Activated T-helper 2 cell treated with anti-CD3 and anti-CD28 coated beads, Interferon-gamma antibody, Interleukin-2, Interleukin-4, amounts not matched to agents 10 μg/mL and 5 μg/mL and 100 μg/mL, durations not matched to agents 14 hours and 24 hours and 36 hours (primary cell): ENCODE results near the gene PRR12. TPM values are rescaled to one million over a fixed set of nuclear protein-coding genes. Genes with fewer than 3 reads are reported as not detected.

Experiments used
- DNase-seq: peaks from one replicate; pipeline ENCODE4 v3.0.0; 2021; ENCODE audit warnings: low spot score
- H3K27ac Mint-ChIP-seq: one replicate; pipeline ENCODE4 v1.8.0; 2021; ENCODE audit warnings: mixed read lengths
- H3K27me3 Mint-ChIP-seq: one replicate; pipeline ENCODE4 v1.8.0; 2021; ENCODE audit warnings: low read depth, mixed read lengths
- H3K36me3 Mint-ChIP-seq: one replicate; pipeline ENCODE4 v1.8.0; 2021; ENCODE audit warnings: low read depth, mixed read lengths
- H3K4me1 Mint-ChIP-seq: one replicate; pipeline ENCODE4 v1.8.0; 2021; ENCODE audit warnings: low read depth, mixed read lengths
- H3K4me3 Mint-ChIP-seq: one replicate; pipeline ENCODE4 v1.8.0; 2021; ENCODE audit warnings: low read depth, mild to moderate bottlenecking, moderate library complexity, mixed read lengths
- H3K9me3 Mint-ChIP-seq: one replicate; pipeline ENCODE4 v1.8.0; 2021; ENCODE audit warnings: mixed read lengths
- intact Hi-C: fragments of 100-400 bp; cut with micrococcal nuclease; formaldehyde crosslinking; loops from one replicate; pipeline ENCODE4 v1.15.1; 2023
- total RNA-seq: library from RNA; stranded (reverse); gene quantifications from 2 replicates; pipeline ENCODE4 v1.2.3, GENCODE V29; 2022

The PRR12 gene
- total RNA-seq, 1 donor from 2014 or later, result 34.6 TPM

DNA sequence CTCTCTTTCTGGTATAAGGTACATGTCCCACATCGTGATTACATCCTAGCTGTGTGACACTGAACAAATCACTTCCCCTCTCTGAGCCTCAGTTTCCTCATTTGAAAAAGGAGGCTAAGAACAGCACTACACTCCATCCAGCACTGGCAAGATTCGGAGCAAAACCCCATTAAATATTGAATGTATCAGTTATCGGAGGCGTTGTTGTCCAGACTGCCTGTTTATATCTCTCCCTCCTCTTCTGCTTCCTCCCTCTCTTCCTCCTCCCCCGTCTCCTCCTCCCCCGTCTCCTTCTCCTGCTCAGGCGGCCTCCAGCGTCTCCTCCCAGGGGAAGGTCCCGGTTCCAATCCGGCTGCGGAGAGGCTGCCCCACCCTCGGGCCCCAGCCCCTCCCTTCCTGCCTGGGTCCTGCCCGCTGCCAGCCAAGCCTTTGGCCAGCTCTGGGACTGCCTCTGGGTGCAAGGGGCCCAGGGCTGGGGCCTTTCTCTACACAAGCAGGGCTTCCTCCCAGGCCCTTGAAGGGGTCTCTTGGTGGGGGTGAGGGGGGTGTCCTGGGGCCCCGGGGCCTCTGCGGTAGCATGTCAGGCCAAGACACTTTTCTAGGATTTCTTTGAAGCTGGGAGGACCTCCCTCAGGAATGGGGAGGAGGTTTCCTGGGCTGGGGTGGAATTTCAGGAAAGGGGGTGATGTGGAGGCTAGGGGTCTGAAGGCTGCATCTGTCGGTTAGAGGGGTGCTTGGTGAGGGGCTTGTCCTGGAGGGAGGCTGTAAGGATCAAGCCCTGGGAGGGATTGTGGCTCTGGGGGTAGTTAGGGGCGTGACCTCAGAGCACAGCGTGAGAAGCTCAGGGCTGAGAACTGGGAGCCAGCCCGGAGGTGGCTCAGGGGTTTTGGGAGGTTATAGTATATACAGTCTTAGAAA is 47.1 kb downstream of the PRR12 start:
- Mint-ChIP-seq H3K36me3 (no peaks in the 10 kb centered on the region), H3K27me3 (peaks cover 1% of the 10 kb centered on the region), H3K9me3 (no peaks in the 10 kb centered on the region), H3K27ac (no peak overlapping the region), H3K4me1 (peaks cover 33% of the 10 kb centered on the region), H3K4me3 (peak overlapping the region; percentile 64)
- intact Hi-C loops, result no loop called here
- no peak for DNase-seq

DNA sequence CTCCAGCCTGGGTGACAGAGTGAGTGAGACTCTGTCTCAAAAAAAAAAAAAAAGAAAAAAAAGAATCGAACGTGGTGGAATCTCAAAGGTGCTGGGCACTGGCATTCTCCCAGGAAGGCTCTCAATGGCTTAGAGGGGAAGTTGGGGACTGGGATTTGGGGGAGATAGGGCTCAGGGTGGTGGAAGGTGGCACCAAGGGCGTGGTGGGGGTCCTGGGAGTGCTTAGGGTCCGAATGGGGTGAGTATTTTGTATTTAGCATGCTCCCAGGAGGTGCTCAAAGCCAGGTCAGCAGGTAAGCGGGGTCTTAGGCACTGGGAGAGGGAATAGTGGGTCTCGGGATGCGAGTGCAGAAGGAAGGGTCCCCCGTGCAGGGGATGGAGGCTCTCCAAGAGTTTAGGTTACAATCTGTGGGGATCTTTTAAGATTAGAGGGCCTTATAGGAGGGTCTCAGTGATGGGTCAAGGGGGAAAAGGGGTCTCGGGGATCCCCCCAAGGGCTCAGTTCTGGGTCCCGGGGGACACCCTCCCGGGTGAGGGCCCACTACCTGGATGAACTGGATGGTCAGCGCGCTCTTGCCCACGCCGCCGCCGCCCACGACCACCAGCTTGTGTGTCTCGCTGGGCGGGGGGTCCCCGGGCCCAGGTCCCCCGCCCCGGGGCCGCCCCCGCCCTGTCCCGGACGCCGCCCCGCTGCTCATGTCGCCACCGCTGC is 48.6 kb downstream of the PRR12 start:
- Mint-ChIP-seq H3K27me3 (peaks cover 1% of the 10 kb centered on the region), H3K4me3 (peak overlapping the region; percentile 91), H3K9me3 (no peaks in the 10 kb centered on the region), H3K4me1 (peaks cover 47% of the 10 kb centered on the region), H3K27ac (peak overlapping the region; percentile 28), H3K36me3 (peaks cover 11% of the 10 kb centered on the region)
- no peak for DNase-seq
- intact Hi-C loops, result loop anchor here (1.0 to 2.0 kb wide), 4 partner anchors 46 to 289 kb away; partner anchors contain the start of genes ATF5 and NUP62

DNA sequence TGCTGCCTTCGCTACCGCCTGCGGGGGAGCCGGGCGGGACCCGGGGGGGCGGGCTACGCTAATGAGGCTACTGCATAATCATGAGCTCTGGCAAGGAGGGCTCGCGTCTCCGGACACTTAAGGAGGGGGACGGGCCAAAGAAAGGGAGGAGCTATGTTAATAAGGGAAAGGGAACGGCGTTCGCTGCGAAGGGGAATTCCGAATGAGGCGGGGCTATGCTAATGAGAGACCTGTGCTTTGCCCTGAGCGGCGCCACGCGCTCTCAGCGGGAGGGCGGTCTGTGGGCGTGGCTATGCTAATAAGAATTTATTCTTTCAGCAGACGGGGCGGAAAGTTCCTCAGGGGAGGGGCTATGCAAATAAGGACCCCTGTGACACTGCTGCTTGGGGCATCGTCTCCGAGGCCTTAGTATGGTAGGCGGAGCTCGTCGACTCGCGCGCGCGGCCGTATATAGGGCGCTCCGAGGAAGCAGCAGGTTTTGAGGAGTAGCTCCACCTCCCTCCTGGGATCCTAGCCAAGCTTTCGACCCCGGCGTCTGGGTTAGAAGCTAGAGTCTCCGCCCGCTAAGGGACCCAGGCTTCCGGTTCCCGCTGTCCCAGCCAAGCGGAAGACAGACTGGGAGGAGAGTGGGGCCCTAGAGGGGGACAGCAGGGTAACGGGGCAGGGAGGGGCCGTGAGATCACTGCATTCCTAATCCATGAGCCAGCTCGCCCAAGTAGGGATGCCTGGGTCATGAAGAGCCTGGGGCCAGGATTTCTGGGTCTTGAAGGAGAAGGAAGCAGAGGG is 49.3 kb downstream of the PRR12 start, which contains the start of gene RRAS:
TSS of gene RRAS (minus strand) at position 31 of the 786 bp plus-strand sequence. CDS start 45 bp downstream, outside the sequence.
- H3K27ac Mint-ChIP-seq, result peak within 1 kb of the TSS; percentile 97
- no peaks in the 10 kb centered on the region for H3K9me3 Mint-ChIP-seq
- H3K36me3 Mint-ChIP-seq, result peaks cover 12% of the 10 kb centered on the region
- H3K4me1 Mint-ChIP-seq, result peaks cover 47% of the 10 kb centered on the region
- DNase-seq, result peak; percentile 100
- intact Hi-C loops, result loop anchor here (1.0 to 2.0 kb wide), 4 partner anchors 47 to 288 kb away; partner anchors contain the start of genes ATF5 and NUP62
- H3K4me3 Mint-ChIP-seq, result peak within 1 kb of the TSS; percentile 91
- peaks cover 1% of the 10 kb centered on the region for H3K27me3 Mint-ChIP-seq

DNA sequence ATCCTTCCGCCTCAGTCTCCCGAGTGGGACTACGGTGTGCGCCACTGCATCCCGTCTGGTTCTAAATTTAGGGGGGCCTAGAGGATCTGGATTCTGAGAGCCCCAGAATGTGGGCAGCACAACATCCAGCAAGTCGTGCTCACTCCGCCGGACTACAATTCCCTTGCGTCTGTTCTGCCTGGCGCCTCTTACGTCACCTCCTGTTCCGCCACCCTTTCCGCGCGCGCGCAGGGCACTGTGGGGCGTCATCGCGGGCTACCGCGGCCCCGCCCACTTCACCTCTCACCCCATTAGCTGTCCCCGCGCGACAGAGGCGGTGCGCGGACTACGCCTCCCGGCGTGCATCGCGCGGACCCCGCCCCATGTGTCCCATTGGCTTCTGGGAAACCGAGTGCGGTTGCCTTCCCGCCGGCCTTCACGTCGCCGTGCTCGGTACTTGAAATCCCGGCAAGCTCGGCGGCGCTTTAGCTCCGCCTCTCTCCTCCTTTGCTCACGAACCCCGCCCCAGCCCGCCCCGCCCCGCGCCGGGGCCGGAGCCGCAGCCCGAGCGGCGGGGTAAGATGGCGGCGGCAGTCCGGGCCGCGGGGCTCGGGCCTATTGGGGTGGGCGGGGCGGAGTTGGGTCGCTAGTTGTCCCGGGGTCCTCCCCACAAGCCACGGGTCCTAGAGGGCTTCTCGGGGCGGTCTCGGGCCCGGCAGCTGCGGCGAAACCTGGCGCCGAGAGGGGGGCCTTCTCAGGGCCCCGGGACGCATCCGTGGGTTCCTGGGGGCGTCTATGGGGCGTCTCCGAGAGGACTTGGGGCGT is 50.9 kb downstream of the PRR12 start, which contains the start of gene SCAF1:
TSS of gene SCAF1 (plus strand) at position 522 of the 804 bp plus-strand sequence. CDS start 2,818 bp downstream, outside the sequence.
- Mint-ChIP-seq H3K27me3 (peaks cover 1% of the 10 kb centered on the region), H3K27ac (peak within 1 kb of the TSS; percentile 97), H3K9me3 (no peaks in the 10 kb centered on the region), H3K4me3 (peak within 1 kb of the TSS; percentile 91), H3K36me3 (peaks cover 28% of the 10 kb centered on the region), H3K4me1 (peaks cover 47% of the 10 kb centered on the region)
- DNase-seq, result peak; percentile 100
- intact Hi-C loops, result loop anchor here (1.0 to 2.0 kb wide), 4 partner anchors 22 to 383 kb away; partner anchors contain the start of genes ATF5, NUP62 and VRK3

- peak overlapping the region; percentile 91 for H3K4me3 Mint-ChIP-seq
- H3K27me3 Mint-ChIP-seq, result peaks cover 1% of the 10 kb centered on the region
- H3K27ac Mint-ChIP-seq, result peak overlapping the region; percentile 92
- DNase-seq, result no peak
- no peaks in the 10 kb centered on the region for H3K9me3 Mint-ChIP-seq
- intact Hi-C loops, result loop anchor here (1.0 kb wide), 1 partner anchor 22 kb away; no protein-coding TSS in a partner anchor
- peaks cover 47% of the 10 kb centered on the region for H3K4me1 Mint-ChIP-seq
- H3K36me3 Mint-ChIP-seq, result peaks cover 35% of the 10 kb centered on the region
Observed at GRCh38 chr19:49642492-49643035, 51.6 kb downstream of the PRR12 start.

- H3K4me1 Mint-ChIP-seq, result peaks cover 42% of the 10 kb centered on the region
- H3K36me3 Mint-ChIP-seq, result peaks cover 35% of the 10 kb centered on the region
- DNase-seq, result no peak
- peak overlapping the region; percentile 85 for H3K27ac Mint-ChIP-seq
- H3K4me3 Mint-ChIP-seq, result peak overlapping the region; percentile 91
- H3K27me3 Mint-ChIP-seq, result no peaks in the 10 kb centered on the region
- intact Hi-C loops, result no loop called here
- no peaks in the 10 kb centered on the region for H3K9me3 Mint-ChIP-seq
Observed at GRCh38 chr19:49643466-49643865, 52.5 kb downstream of the PRR12 start.

DNA sequence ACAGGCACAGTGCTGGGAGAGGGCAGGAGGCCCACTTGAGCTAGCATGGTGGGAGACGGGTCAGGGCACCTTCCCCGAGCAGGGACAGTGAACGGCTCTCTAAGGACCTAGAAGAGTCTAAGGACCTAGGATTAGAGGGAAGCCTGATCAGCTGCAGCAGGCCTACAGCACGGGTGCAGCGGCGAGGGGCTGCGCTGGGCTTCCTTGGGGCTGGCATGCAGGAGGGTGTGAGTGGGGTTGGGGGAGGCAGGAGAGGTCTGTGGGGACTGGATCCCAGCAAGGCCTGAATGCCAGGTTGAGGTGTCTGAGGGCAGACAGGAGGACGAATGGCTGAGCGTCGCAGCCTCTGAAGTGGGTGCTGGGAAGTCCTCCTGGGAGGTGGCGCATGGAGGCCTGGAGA is 54.6 kb downstream of the PRR12 start:
- H3K4me1 Mint-ChIP-seq, result peaks cover 29% of the 10 kb centered on the region
- no peak overlapping the region for H3K27ac Mint-ChIP-seq
- peaks cover 44% of the 10 kb centered on the region for H3K36me3 Mint-ChIP-seq
- H3K4me3 Mint-ChIP-seq, result no peak overlapping the region
- no peaks in the 10 kb centered on the region for H3K27me3 Mint-ChIP-seq
- no peak for DNase-seq
- intact Hi-C loops, result no loop called here
- H3K9me3 Mint-ChIP-seq, result no peaks in the 10 kb centered on the region

DNA sequence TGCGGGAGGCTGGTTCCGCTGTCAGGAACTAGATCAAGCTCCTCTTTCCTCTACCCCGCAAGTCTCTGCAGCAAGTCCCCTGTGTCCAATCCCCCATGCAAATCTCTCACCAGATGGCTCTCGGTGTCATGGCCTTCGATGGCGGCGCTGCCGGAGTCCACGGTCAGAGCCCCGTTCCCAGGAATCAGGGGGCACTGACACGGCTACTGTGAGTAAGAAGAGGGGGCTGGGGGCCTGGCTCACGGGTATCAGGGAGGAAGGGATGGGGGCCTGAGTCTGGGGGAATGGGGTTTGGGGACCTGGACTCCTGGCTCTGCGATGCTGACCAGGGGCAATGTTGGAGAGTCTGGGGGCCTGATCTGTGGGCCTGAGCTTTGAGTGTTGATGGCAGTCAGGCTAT is 55.0 kb downstream of the PRR12 start:
- Mint-ChIP-seq H3K4me3 (no peak overlapping the region), H3K27ac (no peak overlapping the region), H3K4me1 (peaks cover 25% of the 10 kb centered on the region)

GRCh38 chr19:49646586-49646985 is 55.6 kb downstream of the PRR12 start:
- peaks cover 47% of the 10 kb centered on the region for H3K36me3 Mint-ChIP-seq
- no peak overlapping the region for H3K27ac Mint-ChIP-seq
- no peak overlapping the region for H3K4me3 Mint-ChIP-seq
- H3K9me3 Mint-ChIP-seq, result no peaks in the 10 kb centered on the region
- intact Hi-C loops, result no loop called here
- peaks cover 22% of the 10 kb centered on the region for H3K4me1 Mint-ChIP-seq
- DNase-seq, result no peak
- no peaks in the 10 kb centered on the region for H3K27me3 Mint-ChIP-seq

More for the DNA sequence above, 55.0 kb downstream of the PRR12 start:
- H3K9me3 Mint-ChIP-seq, result no peaks in the 10 kb centered on the region
- no peaks in the 10 kb centered on the region for H3K27me3 Mint-ChIP-seq
- peaks cover 46% of the 10 kb centered on the region for H3K36me3 Mint-ChIP-seq
- intact Hi-C loops, result no loop called here
- no peak for DNase-seq

GRCh38 chr19:49651029-49651819 is 60.2 kb downstream of the PRR12 start:
- Mint-ChIP-seq H3K36me3 (peaks cover 47% of the 10 kb centered on the region), H3K27ac (no peak overlapping the region), H3K9me3 (no peaks in the 10 kb centered on the region), H3K27me3 (no peaks in the 10 kb centered on the region), H3K4me3 (no peak overlapping the region), H3K4me1 (no peaks in the 10 kb centered on the region)
- intact Hi-C loops, result no loop called here
- no peak for DNase-seq
